Measurements from ENCODE around the gene PNPLA2. TPM values are rescaled to one million over a fixed set of nuclear protein-coding genes. Genes with fewer than 3 reads are reported as not detected.

The PNPLA2 gene
- total RNA-seq, 3 donors from 2014 or later (not counting 1 experiment from before 2014, with no cell fraction given) = 184 to 218 (median 201) TPM

GRCh38 chr11:850775-851763 is 32.4 kb downstream of the PNPLA2 start:
- 92% methylated on average over 28 of the region's 28 CpGs for WGBS (ENCODE audit: insufficient coverage)
- Mint-ChIP-seq H3K27ac (no peak overlapping the region), H3K27me3 (ENCODE audit: low read depth in 2 of 2) (no peaks in the 10 kb centered on the region), H3K9me3 (no peaks in the 10 kb centered on the region), H3K36me3 (no peaks in the 10 kb centered on the region), H3K4me3 (no peak overlapping the region), H3K4me1 (peaks cover 0 to 12% of the 10 kb centered on the region in 2 donors)
- Histone ChIP-seq H3K27me3 (ENCODE audit: control insufficient read depth, insufficient read depth, low read length) (peaks cover 6% of the 10 kb centered on the region), H3K4me1 (ENCODE audit: control insufficient read depth, insufficient read depth, low read length) (peaks cover 20% of the 10 kb centered on the region), H3K4me3 (ENCODE audit: low read length) (no peak overlapping the region), H3K36me3 (ENCODE audit: control insufficient read depth, insufficient read depth, low read length) (no peaks in the 10 kb centered on the region), H3K9me3 (ENCODE audit: control insufficient read depth, insufficient read depth, low read length) (no peaks in the 10 kb centered on the region), H3K27ac (ENCODE audit: low read length) (no peak overlapping the region)
- TF ChIP-seq CTCF (IDR thresholded peaks at IDR 0.05) = no peak
- DNase-seq (peak in 1 of 2 donors; percentile 33), ATAC-seq (no peak)
- intact Hi-C loops (cut with micrococcal nuclease) = no loop called here

GRCh38 chr11:852762-853161 is 34.0 kb downstream of the PNPLA2 start:
- Mint-ChIP-seq H3K36me3 (no peaks in the 10 kb centered on the region), H3K9me3 (no peaks in the 10 kb centered on the region), H3K4me3 (no peak overlapping the region), H3K27ac (no peak overlapping the region), H3K27me3 (ENCODE audit: low read depth in 2 of 2) (no peaks in the 10 kb centered on the region), H3K4me1 (peaks cover 7 to 19% of the 10 kb centered on the region in 2 donors)
- no peaks in the 10 kb centered on the region for H3K9me3 ChIP-seq (ENCODE audit: control insufficient read depth, insufficient read depth, low read length)
- H3K4me1 ChIP-seq (ENCODE audit: control insufficient read depth, insufficient read depth, low read length) = peaks cover 31% of the 10 kb centered on the region
- no peak for DNase-seq
- no peak overlapping the region for H3K27ac ChIP-seq (ENCODE audit: low read length)
- no peak for ATAC-seq
- peaks cover 6% of the 10 kb centered on the region for H3K27me3 ChIP-seq (ENCODE audit: control insufficient read depth, insufficient read depth, low read length)
- intact Hi-C loops (cut with micrococcal nuclease) = no loop called here
- no peak for TF ChIP-seq CTCF (IDR thresholded peaks at IDR 0.05)
- WGBS (ENCODE audit: insufficient coverage) = 91% methylated on average over 14 of the region's 15 CpGs
- no peak overlapping the region for H3K4me3 ChIP-seq (ENCODE audit: low read length)
- no peaks in the 10 kb centered on the region for H3K36me3 ChIP-seq (ENCODE audit: control insufficient read depth, insufficient read depth, low read length)

GRCh38 chr11:853682-854448 is 35.2 kb downstream of the PNPLA2 start:
- WGBS (ENCODE audit: insufficient coverage) = 94% methylated on average over 27 of the region's 27 CpGs
- H3K27ac Mint-ChIP-seq = no peak overlapping the region
- no peak overlapping the region for H3K27ac ChIP-seq (ENCODE audit: low read length)
- no peaks in the 10 kb centered on the region for H3K27me3 Mint-ChIP-seq (ENCODE audit: low read depth in 2 of 2)
- no peak overlapping the region for H3K4me3 Mint-ChIP-seq
- TF ChIP-seq CTCF (IDR thresholded peaks at IDR 0.05) = no peak
- H3K4me3 ChIP-seq (ENCODE audit: low read length) = no peak overlapping the region
- DNase-seq (no peak), ATAC-seq (no peak)
- no peaks in the 10 kb centered on the region for H3K27me3 ChIP-seq (ENCODE audit: control insufficient read depth, insufficient read depth, low read length)
- no peaks in the 10 kb centered on the region for H3K9me3 ChIP-seq (ENCODE audit: control insufficient read depth, insufficient read depth, low read length)
- no peaks in the 10 kb centered on the region for H3K36me3 ChIP-seq (ENCODE audit: control insufficient read depth, insufficient read depth, low read length)
- H3K9me3 Mint-ChIP-seq = no peaks in the 10 kb centered on the region
- intact Hi-C loops (cut with micrococcal nuclease) = no loop called here
- peaks cover 20% of the 10 kb centered on the region for H3K4me1 ChIP-seq (ENCODE audit: control insufficient read depth, insufficient read depth, low read length)
- H3K4me1 Mint-ChIP-seq = peaks cover 7 to 13% of the 10 kb centered on the region in 2 donors
- H3K36me3 Mint-ChIP-seq = no peaks in the 10 kb centered on the region
